H1 (cell line): ENCODE data around the gene QPCTL. TPM values are rescaled to one million over a fixed set of nuclear protein-coding genes. Genes with fewer than 3 reads are reported as not detected.

Experiments
- CTCF ChIA-PET: fragments of 300-600 bp; sonication (Branson Sonifier 250); formaldehyde crosslinking; loops from one replicate; lab custom pipeline; 2021; ENCODE audit not compliant: partially characterized antibody; lab: Charles Lee
- POLR2A ChIA-PET: fragments of 300-600 bp; sonication (Branson Sonifier 250); formaldehyde crosslinking; loops from one replicate; lab custom pipeline; 2021; ENCODE audit warnings: inconsistent platforms; ENCODE audit not compliant: partially characterized antibody; lab: Charles Lee
- DNase-seq, 2 experiments: peaks; one replicate each; pipeline versions ENCODE4 v3.0.0 to v3.0.0-alpha.2; 2010 to 2022; ENCODE audit warnings: low spot score in 2 of 2, low read depth in 1 of 2, mixed read lengths in 1 of 2
- FAIRE-seq: peaks from 2 replicates; lab custom pipeline; 2011; peaks lifted over from hg19 to GRCh38; lab: Jason Lieb, UNC
- H2AFZ ChIP-seq: 2 replicates; pipeline ENCODE4 v1.8.1; 2012; ENCODE audit warnings: low read length, inconsistent platforms
- H2AK5ac ChIP-seq: 2 replicates; pipeline ENCODE4 v1.6.1; 2013; ENCODE audit warnings: low read depth, low read length
- H2BK120ac ChIP-seq: replicated peaks from 2 replicates; pipeline ENCODE3; 2013; ENCODE audit warnings: low read depth, low read length, inconsistent platforms
- H2BK12ac ChIP-seq: 2 replicates; pipeline ENCODE4 v1.6.1; 2013; ENCODE audit warnings: low read depth, low read length
- H2BK15ac ChIP-seq: 2 replicates; pipeline ENCODE4 v1.6.1; 2013; ENCODE audit warnings: low read length
- H2BK20ac ChIP-seq: 2 replicates; pipeline ENCODE4 v1.6.1; 2013; ENCODE audit warnings: low read length
- H2BK5ac ChIP-seq: 2 replicates; pipeline ENCODE4 v1.6.1; 2013; ENCODE audit warnings: low read depth, low read length
- H3K14ac ChIP-seq: 2 replicates; pipeline ENCODE4 v1.6.1; 2013; ENCODE audit warnings: inconsistent platforms; ENCODE audit not compliant: insufficient read length
- H3K18ac ChIP-seq: 2 replicates; pipeline ENCODE4 v1.6.1; 2013; ENCODE audit warnings: low read length; ENCODE audit errors: extremely low read depth
- H3K23ac ChIP-seq: 2 replicates; pipeline ENCODE4 v1.6.1; 2013; ENCODE audit warnings: inconsistent platforms; ENCODE audit not compliant: insufficient read length
- H3K23me2 ChIP-seq: 2 replicates; pipeline ENCODE4 v1.6.1; 2013; ENCODE audit warnings: low read depth, low read length
- H3K27ac ChIP-seq: 2 replicates; pipeline ENCODE4 v1.6.1; 2011; ENCODE audit warnings: low read depth, low read length, inconsistent platforms
- H3K27me3 ChIP-seq, 4 experiments: replicated peaks in 1 of 4; 1 replicate in 1 of 4; 2 replicates in 3 of 4; pipeline versions ENCODE4 v1.6.1 to v1.8.1; 2011 to 2013; ENCODE audit warnings: low read length in 3 of 4, mild to moderate bottlenecking in 3 of 4, inconsistent platforms in 2 of 4, mixed read lengths in 2 of 4, moderate library complexity in 1 of 4; ENCODE audit not compliant: control insufficient read depth in 3 of 4, insufficient read depth in 3 of 4; ENCODE audit errors: extremely low read depth in 1 of 4
- H3K36me3 ChIP-seq, 4 experiments: 2 replicates each; pipeline versions ENCODE4 v1.6.1 to v1.8.1; 2011 to 2013; ENCODE audit warnings: mild to moderate bottlenecking in 4 of 4, low read length in 3 of 4, moderate library complexity in 2 of 4, control low read depth in 1 of 4, inconsistent platforms in 1 of 4; ENCODE audit not compliant: insufficient read depth in 4 of 4, control insufficient read depth in 2 of 4
- H3K4ac ChIP-seq: replicated peaks from 2 replicates; pipeline ENCODE3; 2013; ENCODE audit warnings: low read length, low read depth, mixed read lengths, inconsistent platforms; ENCODE audit not compliant: insufficient read length
- H3K4me1 ChIP-seq, 4 experiments: replicated peaks in 1 of 4; 1 replicate in 1 of 4; 2 replicates in 3 of 4; pipeline versions ENCODE4 v1.6.1 to v1.8.1; 2011 to 2013; ENCODE audit warnings: low read length in 3 of 4, inconsistent platforms in 2 of 4, mixed read lengths in 1 of 4; ENCODE audit not compliant: insufficient read depth in 4 of 4, control insufficient read depth in 3 of 4
- H3K4me2 ChIP-seq, 2 experiments: 2 replicates each; pipeline versions ENCODE4 v1.6.1 to v1.8.1; 2011 to 2013; ENCODE audit warnings: low read depth in 2 of 2, low read length in 2 of 2, control low read depth in 1 of 2, inconsistent platforms in 1 of 2, mild to moderate bottlenecking in 1 of 2; ENCODE audit not compliant: insufficient read depth in 1 of 2
- H3K4me3 ChIP-seq, 4 experiments: fragments of 200-600, 300-600 bp in 1 of 4; sonication (generic), shearing (Covaris generic), sonication (Bioruptor Twin) in 1 of 4; 2 replicates each; pipeline versions ENCODE4 v1.5.1 to v1.8.1; 2011 to 2016; ENCODE audit warnings: low read length in 4 of 4, low read depth in 3 of 4, control low read depth in 2 of 4, inconsistent platforms in 2 of 4, mild to moderate bottlenecking in 2 of 4, mixed read lengths in 1 of 4, moderate library complexity in 1 of 4; ENCODE audit not compliant: insufficient read depth in 2 of 4; ENCODE audit errors: extremely low read depth in 1 of 4
- H3K56ac ChIP-seq: replicated peaks from 2 replicates; pipeline ENCODE3; 2013; ENCODE audit warnings: low read depth, mild to moderate bottlenecking, mixed read lengths, low read length, inconsistent platforms; ENCODE audit not compliant: insufficient read length
- H3K79me1 ChIP-seq: 2 replicates; pipeline ENCODE4 v1.6.1; 2013; ENCODE audit warnings: low read depth, low read length, control low read depth
- H3K79me2 ChIP-seq, 2 experiments: 2 replicates each; pipeline versions ENCODE4 v1.6.1 to v1.8.1; 2012 to 2013; ENCODE audit warnings: low read length in 2 of 2, mild to moderate bottlenecking in 2 of 2, inconsistent platforms in 1 of 2; ENCODE audit not compliant: insufficient read depth in 2 of 2, control insufficient read depth in 1 of 2
- H3K9ac ChIP-seq, 4 experiments: replicated peaks in 1 of 4; 1 replicate in 1 of 4; 2 replicates in 3 of 4; pipeline versions ENCODE4 v1.6.1 to v1.8.1; 2011 to 2013; ENCODE audit warnings: low read depth in 3 of 4, low read length in 3 of 4, control low read depth in 2 of 4, mild to moderate bottlenecking in 2 of 4, moderate library complexity in 2 of 4, inconsistent platforms in 1 of 4; ENCODE audit errors: extremely low read depth in 1 of 4
- H3K9me3 ChIP-seq, 2 experiments: 2 replicates each; pipeline versions ENCODE4 v1.6.1 to v1.8.1; 2012 to 2013; ENCODE audit warnings: mild to moderate bottlenecking in 2 of 2, moderate library complexity in 2 of 2, control low read depth in 1 of 2, inconsistent platforms in 1 of 2, low read depth in 1 of 2, low read length in 1 of 2, mixed read lengths in 1 of 2; ENCODE audit not compliant: insufficient read depth in 2 of 2
- H4K20me1 ChIP-seq, 2 experiments: replicated peaks in 1 of 2; 2 replicates each; pipeline versions ENCODE3 to v1.8.1; 2011 to 2013; ENCODE audit warnings: inconsistent platforms in 2 of 2, low read length in 2 of 2, mild to moderate bottlenecking in 1 of 2; ENCODE audit not compliant: insufficient read depth in 2 of 2, control insufficient read depth in 1 of 2
- H4K5ac ChIP-seq: 2 replicates; pipeline ENCODE4 v1.6.1; 2013; ENCODE audit warnings: low read length, low read depth, mixed read lengths, inconsistent platforms; ENCODE audit not compliant: insufficient read length
- H4K8ac ChIP-seq: 2 replicates; pipeline ENCODE4 v1.8.0; 2013; ENCODE audit warnings: mild to moderate bottlenecking, moderate library complexity, low read length, inconsistent platforms; ENCODE audit not compliant: insufficient read depth; ENCODE audit errors: extremely low read depth
- H4K91ac ChIP-seq: replicated peaks from 2 replicates; pipeline ENCODE3; 2013; ENCODE audit warnings: low read length, mixed read lengths, inconsistent platforms; ENCODE audit not compliant: insufficient read length
- CBX5 ChIP-seq: fragments of 300-800, 300-1000 bp; sonication (generic); IDR thresholded peaks from 2 replicates; pipeline ENCODE4 v1.7.1; 2016; ENCODE audit warnings: antibody characterized with exemption, low read length, low read depth
- CBX8 ChIP-seq: fragments of 300-800, 300-1000 bp; sonication (generic); IDR thresholded peaks from 2 replicates; pipeline ENCODE4 v1.7.1; 2016; ENCODE audit warnings: low read depth, low read length, borderline replicate concordance
- CREB1 ChIP-seq: IDR thresholded peaks from 2 replicates; pipeline ENCODE4 v1.6.1; 2012; ENCODE audit warnings: inconsistent platforms
- GABPA ChIP-seq: IDR thresholded peaks from 2 replicates; pipeline ENCODE4 v1.6.1; 2011; ENCODE audit warnings: mild to moderate bottlenecking, low read length, moderate library complexity, borderline replicate concordance; ENCODE audit not compliant: insufficient read depth
- HDAC6 ChIP-seq: IDR thresholded peaks from one replicate; pipeline ENCODE4 v1.7.1; 2012; ENCODE audit warnings: low read depth, mild to moderate bottlenecking, inconsistent platforms, low read length, moderate library complexity
- POLR2A ChIP-seq, 2 experiments: IDR thresholded peaks; 1 replicate in 1 of 2; 2 replicates in 1 of 2; pipeline ENCODE4 v1.6.1; 2011; ENCODE audit warnings: low read depth in 2 of 2, low read length in 2 of 2, mild to moderate bottlenecking in 2 of 2; ENCODE audit errors: control extremely low read depth in 1 of 2
- RFX5 ChIP-seq: IDR thresholded peaks from 2 replicates; pipeline ENCODE4 v1.6.1; 2011; ENCODE audit warnings: low read depth, low read length, improper control_type of control experiment, borderline replicate concordance
- SIN3A ChIP-seq, 2 experiments: IDR thresholded peaks in 1 of 2; conservative IDR thresholded peaks in 1 of 2; 2 replicates each; pipeline ENCODE4 v1.6.1; 2011 to 2012; ENCODE audit warnings: low read length in 2 of 2, improper control_type of control experiment in 1 of 2, low read depth in 1 of 2, mild to moderate bottlenecking in 1 of 2
- SP4 ChIP-seq: IDR thresholded peaks from 2 replicates; pipeline ENCODE4 v1.6.1; 2012; ENCODE audit warnings: low read length, inconsistent platforms
- TBP ChIP-seq: IDR thresholded peaks from 2 replicates; pipeline ENCODE4 v1.6.1; 2011; ENCODE audit warnings: low read depth, low read length, improper control_type of control experiment
- TCF12 ChIP-seq: IDR thresholded peaks from 2 replicates; pipeline ENCODE4 v1.6.1; 2011; ENCODE audit warnings: low read depth, mild to moderate bottlenecking, low read length
- WGBS, 2 experiments: shearing (Covaris generic) in 1 of 2; methylation state at CpG; one replicate each; pipeline versions ENCODE4 v1.1.6 to v1.1.7; 2013 to 2015; ENCODE audit warnings: low lambda C conversion rate in 2 of 2, mixed read lengths in 2 of 2, inconsistent platforms in 1 of 2, low coverage in 1 of 2, missing lambda C conversion rate in 1 of 2; ENCODE audit not compliant: insufficient replicate concordance in 2 of 2, insufficient coverage in 1 of 2, insufficient read length in 1 of 2; ENCODE audit errors: extremely low coverage in 1 of 2, missing lambda C conversion rate in 1 of 2; 5-methylcytosine and 5-hydroxymethylcytosine counted together
- polyA plus RNA-seq, 7 experiments: library from polyadenylated mRNA; depleted of rRNA in 3 of 7; stranded (reverse) in 5 of 7; unstranded in 2 of 7; fragments of >200 nt in 5 of 7; fragments of 200-250 nt in 2 of 7; gene quantifications; 1 replicate in 5 of 7; 2 replicates in 1 of 7; 4 replicates in 1 of 7; pipeline versions ENCODE4 v1.2.1 to v1.2.3, GENCODE V29; 2011 to 2013; ENCODE audit warnings: missing spikeins in 2 of 7, mixed read lengths in 2 of 7
- total RNA-seq: library from RNA; stranded (reverse); fragmentation: NEBNext Ultra II Directional; extraction: Animal tissue kit (Norgen Biotek cat#: 25700); gene quantifications from 2 replicates; pipeline ENCODE4 v1.2.1, GENCODE V29; 2021

The QPCTL gene
- total and polyA plus RNA-seq, 2 of the 8 experiments (the other 6 are each of a cell fraction or from before 2014, with no cell fraction given), result 25.2 to 35.3 TPM

- Histone ChIP-seq H3K9ac (no peak overlapping the region), H3K27ac (no peak overlapping the region), H3K4ac (no peak overlapping the region), H2AFZ (no peak overlapping the region), H3K56ac (no peak overlapping the region), H2BK5ac (no peak overlapping the region), H3K36me3 (peaks cover 0 to 24% (median 10%) of the 10 kb centered on the region in 4 experiments; a peak in 5 of 8 replicates), H3K79me2 (no peaks in the 10 kb centered on the region), H2BK20ac (no peak overlapping the region), H3K79me1 (no peaks in the 10 kb centered on the region), H3K4me3 (peak overlapping the region in 3 of 4 experiments; percentile 11 to 57 (median 33); a peak in 4 of 8 replicates), H4K20me1 (peaks cover 2 to 5% of the 10 kb centered on the region in 2 experiments), H3K4me1 (peaks cover 0 to 9% (median 5%) of the 10 kb centered on the region in 4 experiments; a peak in 5 of 7 replicates), H3K23ac (no peak overlapping the region), H3K23me2 (peaks cover 9% of the 10 kb centered on the region), H3K9me3 (no peaks in the 10 kb centered on the region), H4K5ac (no peak overlapping the region), H4K91ac (no peak overlapping the region), H2BK120ac (no peak overlapping the region), H2BK12ac (no peak overlapping the region), H3K18ac (no peak overlapping the region; the same call in 1 of the 2 replicates), H2AK5ac (no peak overlapping the region), H2BK15ac (no peak overlapping the region), H3K14ac (no peak overlapping the region), H3K27me3 (peaks cover 0 to 8% (median 0%) of the 10 kb centered on the region in 4 experiments; a peak in 4 of 7 replicates), H4K8ac (peak overlapping the region; percentile 69; the same call in 1 of the 2 replicates), H3K4me2 (peak overlapping the region; percentile 2 to 81; a peak in 3 of 4 replicates)
- no peak for FAIRE-seq
- DNase-seq, result peak in 1 of 2 experiments; percentile 95
- WGBS, 2 experiments, result 13% methylated on average over 48 of the region's 51 CpGs; no CpG with 5 or more reads in 1 of the 2 experiments
- POLR2A ChIA-PET, result interaction anchor here (1.1 to 5.1 kb wide), 6 partner anchors 8 to 65 kb away, joined by 3 to 34 read pairs (median 4); partner anchors contain the start of genes QPCTL and SNRPD2
- CTCF ChIA-PET, result interaction anchor here (0.6 to 9.6 kb wide), 25 partner anchors 10 to 201 kb away, joined by 3 to 98 read pairs (median 4); partner anchors contain the start of genes PPM1N, QPCTL, SIX5 and SNRPD2
- TF ChIP-seq TCF12 (0 out of 2 replicates have a peak, but pooled peaks have one; percentile 72), CREB1 (peak; percentile 56; the same call in 1 of the 2 replicates), SP4 (0 out of 2 replicates have a peak, but pooled peaks have one; percentile 66), SIN3A (conservative IDR thresholded peaks at IDR 0.05 in 1 of 2, IDR thresholded peaks at IDR 0.05 in 1 of 2; ENCODE audit: low read depth in 1 of 2, low read length in 2 of 2) (0 out of 4 replicates have a peak, but pooled peaks have one; percentile 50 to 73), CBX8 (no peak), RFX5 (no peak), GABPA (peak; percentile 63; the same call in 1 of the 2 replicates), POLR2A (IDR thresholded peaks at IDR 0.05; ENCODE audit: control extremely low read depth in 1 of 2, low read depth in 2 of 2, low read length in 2 of 2) (no peak), CBX5 (no peak), HDAC6 (no peak), TBP (no peak)
These were observed 11.0 kb upstream of the QPCTL start for GRCh38 chr19:45681391-45682015.
